Mesothelial cell of epicardium (in vitro differentiated cells): Measurements from ENCODE around the gene SOX15. TPM values are rescaled to one million over a fixed set of nuclear protein-coding genes. Genes with fewer than 3 reads are reported as not detected.
A peak's percentile ranks its signal among the peaks of the same experiment; 100 is the strongest.

ENCODE experiments used
- DNase-seq, 2 experiments: peaks; one replicate each; pipeline ENCODE4 v3.0.0; 2021; ENCODE audit warnings: low spot score in 2 of 2; ENCODE audit not compliant: unreplicated experiment in 2 of 2
- H3K27ac Mint-ChIP-seq: 2 replicates; pipeline ENCODE4 v1.8.0; 2021; ENCODE audit warnings: mixed read lengths
- H3K27me3 Mint-ChIP-seq: 2 replicates; pipeline ENCODE4 v1.8.0; 2021; ENCODE audit warnings: low read depth, mixed read lengths
- H3K36me3 Mint-ChIP-seq: 2 replicates; pipeline ENCODE4 v1.8.0; 2021; ENCODE audit warnings: mixed read lengths
- H3K4me1 Mint-ChIP-seq: 2 replicates; pipeline ENCODE4 v1.8.0; 2021; ENCODE audit warnings: mixed read lengths
- H3K4me3 Mint-ChIP-seq: 2 replicates; pipeline ENCODE4 v1.8.0; 2021; ENCODE audit warnings: mild to moderate bottlenecking, moderate library complexity, mixed read lengths
- H3K9me3 Mint-ChIP-seq: 2 replicates; pipeline ENCODE4 v1.8.0; 2021; ENCODE audit warnings: mixed read lengths
- total RNA-seq: library from RNA; stranded (reverse); gene quantifications from 3 replicates; pipeline ENCODE4 v1.2.1, GENCODE V29; 2021
- TF ChIP-seq, protein P1 (sequence below): fragments of 200-600 bp; sonication (generic); IDR thresholded peaks from one replicate; pipeline ENCODE4 v1.5.0; 2021; ENCODE audit warnings: antibody characterized with exemption; ENCODE audit not compliant: unreplicated experiment

The SOX15 gene
- total RNA-seq, 1 donor from 2014 or later, result 2.3 TPM

DNA sequence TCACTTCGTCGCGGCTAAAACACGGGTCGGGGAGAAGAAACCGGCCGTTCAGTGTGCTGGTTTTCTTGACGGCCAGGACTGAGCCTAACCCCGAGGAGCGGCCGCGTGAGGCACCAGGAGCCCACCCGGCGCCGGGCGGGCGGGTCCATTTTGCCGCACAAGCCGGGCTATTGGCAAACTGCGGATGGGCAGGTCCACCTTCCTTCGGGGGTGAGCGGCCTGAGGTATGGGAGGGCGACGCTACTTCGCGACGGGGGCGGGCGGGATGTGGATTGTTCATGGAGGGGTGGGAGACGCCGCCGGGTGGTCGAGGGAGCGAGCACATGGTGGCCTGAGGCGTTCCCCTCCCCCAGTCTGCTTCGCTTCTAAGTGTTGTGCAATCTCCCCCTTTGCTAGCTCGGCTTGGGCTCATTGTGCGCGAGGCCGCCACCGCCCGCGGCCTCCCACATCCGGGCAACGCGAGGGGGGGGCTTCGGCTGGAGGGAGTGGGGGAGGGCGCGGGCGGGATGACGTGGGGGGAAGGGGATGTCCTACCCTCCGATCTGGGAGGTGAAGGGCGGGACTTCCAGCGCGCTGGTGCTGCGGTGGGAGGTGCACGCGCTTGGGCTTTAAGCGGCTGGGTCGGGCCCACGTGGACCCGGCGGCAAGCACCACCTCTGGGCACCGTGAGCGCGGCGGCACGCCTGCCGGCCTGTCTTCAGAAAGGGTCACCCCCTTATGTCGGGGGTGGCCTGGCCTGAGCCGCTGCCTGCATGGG lies 16.4 kb downstream of the SOX15 start:
- Mint-ChIP-seq H3K27ac (peak overlapping the region; percentile 97), H3K36me3 (peaks cover 51% of the 10 kb centered on the region), H3K4me3 (peak overlapping the region; percentile 98), H3K4me1 (peaks cover 24% of the 10 kb centered on the region), H3K27me3 (no peaks in the 10 kb centered on the region), H3K9me3 (no peaks in the 10 kb centered on the region)
- DNase-seq, result peak; percentile 79 to 81
- TF ChIP-seq, protein P1, sequence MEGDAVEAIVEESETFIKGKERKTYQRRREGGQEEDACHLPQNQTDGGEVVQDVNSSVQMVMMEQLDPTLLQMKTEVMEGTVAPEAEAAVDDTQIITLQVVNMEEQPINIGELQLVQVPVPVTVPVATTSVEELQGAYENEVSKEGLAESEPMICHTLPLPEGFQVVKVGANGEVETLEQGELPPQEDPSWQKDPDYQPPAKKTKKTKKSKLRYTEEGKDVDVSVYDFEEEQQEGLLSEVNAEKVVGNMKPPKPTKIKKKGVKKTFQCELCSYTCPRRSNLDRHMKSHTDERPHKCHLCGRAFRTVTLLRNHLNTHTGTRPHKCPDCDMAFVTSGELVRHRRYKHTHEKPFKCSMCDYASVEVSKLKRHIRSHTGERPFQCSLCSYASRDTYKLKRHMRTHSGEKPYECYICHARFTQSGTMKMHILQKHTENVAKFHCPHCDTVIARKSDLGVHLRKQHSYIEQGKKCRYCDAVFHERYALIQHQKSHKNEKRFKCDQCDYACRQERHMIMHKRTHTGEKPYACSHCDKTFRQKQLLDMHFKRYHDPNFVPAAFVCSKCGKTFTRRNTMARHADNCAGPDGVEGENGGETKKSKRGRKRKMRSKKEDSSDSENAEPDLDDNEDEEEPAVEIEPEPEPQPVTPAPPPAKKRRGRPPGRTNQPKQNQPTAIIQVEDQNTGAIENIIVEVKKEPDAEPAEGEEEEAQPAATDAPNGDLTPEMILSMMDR, result no peak

DNA sequence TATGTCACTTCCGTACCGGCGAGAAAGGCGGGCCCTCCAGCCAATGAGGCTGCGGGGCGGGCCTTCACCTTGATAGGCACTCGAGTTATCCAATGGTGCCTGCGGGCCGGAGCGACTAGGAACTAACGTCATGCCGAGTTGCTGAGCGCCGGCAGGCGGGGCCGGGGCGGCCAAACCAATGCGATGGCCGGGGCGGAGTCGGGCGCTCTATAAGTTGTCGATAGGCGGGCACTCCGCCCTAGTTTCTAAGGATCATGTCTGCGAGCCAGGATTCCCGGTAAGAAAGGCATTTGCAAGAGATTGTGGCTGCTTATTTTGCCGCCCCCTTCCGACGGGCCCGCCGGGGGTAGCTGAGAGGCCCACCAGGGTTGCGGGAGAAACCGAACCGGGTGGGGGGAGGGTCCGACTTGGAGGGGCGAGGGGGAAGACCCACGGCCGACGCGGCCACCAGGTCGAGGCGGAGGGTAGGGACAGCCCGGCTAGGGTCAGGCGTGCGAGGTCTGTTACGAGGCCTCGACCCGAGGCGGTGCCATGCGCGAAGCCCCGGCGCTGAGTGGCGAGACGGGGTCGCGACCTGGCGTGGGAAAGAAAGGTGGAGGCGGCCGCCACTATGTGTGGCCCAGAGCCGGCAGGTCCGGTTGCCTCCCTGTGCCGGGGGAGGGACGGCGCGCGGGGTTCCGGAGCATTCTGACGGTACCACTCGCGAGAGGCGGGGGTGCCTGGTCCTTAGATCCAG lies 17.1 kb downstream of the SOX15 start:
- peak overlapping the region; percentile 97 for H3K27ac Mint-ChIP-seq
- peak overlapping the region; percentile 98 for H3K4me3 Mint-ChIP-seq
- H3K4me1 Mint-ChIP-seq, result peaks cover 24% of the 10 kb centered on the region
- H3K9me3 Mint-ChIP-seq, result no peaks in the 10 kb centered on the region
- TF ChIP-seq, protein P1, result no peak
- DNase-seq, result peak in 1 of 2 experiments; percentile 100
- H3K36me3 Mint-ChIP-seq, result peaks cover 46% of the 10 kb centered on the region
- no peaks in the 10 kb centered on the region for H3K27me3 Mint-ChIP-seq

DNA sequence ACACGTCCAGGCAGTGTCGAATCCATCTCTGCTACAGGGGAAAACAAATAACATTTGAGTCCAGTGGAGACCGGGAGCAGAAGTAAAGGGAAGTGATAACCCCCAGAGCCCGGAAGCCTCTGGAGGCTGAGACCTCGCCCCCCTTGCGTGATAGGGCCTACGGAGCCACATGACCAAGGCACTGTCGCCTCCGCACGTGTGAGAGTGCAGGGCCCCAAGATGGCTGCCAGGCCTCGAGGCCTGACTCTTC lies 17.6 kb downstream of the SOX15 start:
- H3K9me3 Mint-ChIP-seq, result no peaks in the 10 kb centered on the region
- peaks cover 45% of the 10 kb centered on the region for H3K36me3 Mint-ChIP-seq
- peak overlapping the region; percentile 98 for H3K4me3 Mint-ChIP-seq
- H3K27me3 Mint-ChIP-seq, result no peaks in the 10 kb centered on the region
- TF ChIP-seq, protein P1, result no peak
- H3K4me1 Mint-ChIP-seq, result peaks cover 24% of the 10 kb centered on the region
- DNase-seq, result peak in 1 of 2 experiments; percentile 98
- H3K27ac Mint-ChIP-seq, result peak overlapping the region; percentile 97

DNA sequence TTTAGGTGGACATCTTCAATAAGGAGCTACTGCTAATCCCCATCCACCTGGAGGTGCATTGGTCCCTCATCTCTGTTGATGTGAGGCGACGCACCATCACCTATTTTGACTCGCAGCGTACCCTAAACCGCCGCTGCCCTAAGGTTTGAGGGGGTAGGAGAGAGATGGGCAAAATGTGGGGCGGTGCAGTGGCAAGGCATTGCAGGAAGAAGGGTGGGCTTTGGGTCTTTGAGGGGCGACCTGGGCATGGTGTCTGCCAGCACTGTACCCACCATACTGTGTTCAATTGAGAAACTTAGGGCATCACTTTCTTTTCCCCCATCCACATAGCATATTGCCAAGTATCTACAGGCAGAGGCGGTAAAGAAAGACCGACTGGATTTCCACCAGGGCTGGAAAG lies 19.5 kb downstream of the SOX15 start:
- Mint-ChIP-seq H3K4me1 (peaks cover 22% of the 10 kb centered on the region), H3K27me3 (no peaks in the 10 kb centered on the region), H3K36me3 (peaks cover 31% of the 10 kb centered on the region), H3K9me3 (no peaks in the 10 kb centered on the region), H3K4me3 (no peak overlapping the region), H3K27ac (no peak overlapping the region)
- TF ChIP-seq, protein P1, result no peak
- DNase-seq, result no peak

DNA sequence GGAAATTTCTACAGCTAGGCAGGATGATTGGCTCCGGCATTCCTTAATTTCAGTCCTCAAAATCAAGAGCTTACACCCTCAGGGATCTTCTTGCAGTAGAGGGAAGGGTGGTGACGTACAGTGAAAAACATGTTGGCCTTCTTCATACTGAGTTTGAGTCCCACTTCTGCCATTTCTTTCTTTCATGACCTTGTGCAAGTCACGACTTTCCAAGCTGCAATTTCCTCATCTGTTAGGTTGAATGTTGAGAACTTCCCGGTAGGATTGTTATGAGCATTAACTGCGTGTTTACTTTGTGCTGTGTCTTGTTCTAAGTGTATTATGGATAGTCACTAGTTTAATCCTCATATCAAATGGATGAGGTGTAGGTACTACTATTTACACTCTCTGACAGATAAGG lies 20.3 kb downstream of the SOX15 start:
- H3K27ac Mint-ChIP-seq, result no peak overlapping the region
- no peak for DNase-seq
- no peaks in the 10 kb centered on the region for H3K27me3 Mint-ChIP-seq
- TF ChIP-seq, protein P1, result no peak
- H3K9me3 Mint-ChIP-seq, result no peaks in the 10 kb centered on the region
- H3K4me1 Mint-ChIP-seq, result peaks cover 15% of the 10 kb centered on the region
- peaks cover 25% of the 10 kb centered on the region for H3K36me3 Mint-ChIP-seq
- no peak overlapping the region for H3K4me3 Mint-ChIP-seq
